22Rv1 (cell line): ENCODE data around the gene MYOC.
"Not testable (repeated sequence)": the region's sequence is repeated elsewhere in the genome, so short reads cannot be mapped to it uniquely, and the experiment has no call there.

Experiments
- H3K27ac ChIP-seq: fragments of 450-650 bp; 2 replicates; pipeline ENCODE4 v1.5.1; 2017
- ZFX ChIP-seq: fragments of 450-650 bp; IDR thresholded peaks from 2 replicates; pipeline ENCODE4 v1.6.1; 2017; ENCODE audit warnings: antibody characterized with exemption, borderline replicate concordance
- TF ChIP-seq, protein P1 (sequence below): fragments of 450-650 bp; IDR thresholded peaks from 2 replicates; pipeline ENCODE4 v1.5.1; 2017; ENCODE audit warnings: mild to moderate bottlenecking

The MYOC gene

GRCh38 chr1:171622152-171622462 lies 30.4 kb downstream of the MYOC start, which contains the start of gene MYOCOS:
Gene MYOCOS (plus strand): TSS chr1:171622243. CDS start chr1:171623884, 1,641 bp downstream.
- H3K27ac ChIP-seq, result no peak within 1 kb of the TSS
- no peak for TF ChIP-seq ZFX
- TF ChIP-seq, protein P1, sequence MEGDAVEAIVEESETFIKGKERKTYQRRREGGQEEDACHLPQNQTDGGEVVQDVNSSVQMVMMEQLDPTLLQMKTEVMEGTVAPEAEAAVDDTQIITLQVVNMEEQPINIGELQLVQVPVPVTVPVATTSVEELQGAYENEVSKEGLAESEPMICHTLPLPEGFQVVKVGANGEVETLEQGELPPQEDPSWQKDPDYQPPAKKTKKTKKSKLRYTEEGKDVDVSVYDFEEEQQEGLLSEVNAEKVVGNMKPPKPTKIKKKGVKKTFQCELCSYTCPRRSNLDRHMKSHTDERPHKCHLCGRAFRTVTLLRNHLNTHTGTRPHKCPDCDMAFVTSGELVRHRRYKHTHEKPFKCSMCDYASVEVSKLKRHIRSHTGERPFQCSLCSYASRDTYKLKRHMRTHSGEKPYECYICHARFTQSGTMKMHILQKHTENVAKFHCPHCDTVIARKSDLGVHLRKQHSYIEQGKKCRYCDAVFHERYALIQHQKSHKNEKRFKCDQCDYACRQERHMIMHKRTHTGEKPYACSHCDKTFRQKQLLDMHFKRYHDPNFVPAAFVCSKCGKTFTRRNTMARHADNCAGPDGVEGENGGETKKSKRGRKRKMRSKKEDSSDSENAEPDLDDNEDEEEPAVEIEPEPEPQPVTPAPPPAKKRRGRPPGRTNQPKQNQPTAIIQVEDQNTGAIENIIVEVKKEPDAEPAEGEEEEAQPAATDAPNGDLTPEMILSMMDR, result no peak

GRCh38 chr1:171616586-171616985 lies 35.9 kb downstream of the MYOC start:
- no peak overlapping the region for H3K27ac ChIP-seq
- TF ChIP-seq, protein P1, result no peak
- no peak for TF ChIP-seq ZFX

- not testable (repeated sequence) for H3K27ac ChIP-seq
These were observed 37.2 kb downstream of the MYOC start for GRCh38 chr1:171615122-171615906.

- H3K27ac ChIP-seq, result no peak overlapping the region
- TF ChIP-seq, protein P1, result no peak
- TF ChIP-seq ZFX, result no peak
These were observed 39.2 kb downstream of the MYOC start for GRCh38 chr1:171613282-171613681.

DNA sequence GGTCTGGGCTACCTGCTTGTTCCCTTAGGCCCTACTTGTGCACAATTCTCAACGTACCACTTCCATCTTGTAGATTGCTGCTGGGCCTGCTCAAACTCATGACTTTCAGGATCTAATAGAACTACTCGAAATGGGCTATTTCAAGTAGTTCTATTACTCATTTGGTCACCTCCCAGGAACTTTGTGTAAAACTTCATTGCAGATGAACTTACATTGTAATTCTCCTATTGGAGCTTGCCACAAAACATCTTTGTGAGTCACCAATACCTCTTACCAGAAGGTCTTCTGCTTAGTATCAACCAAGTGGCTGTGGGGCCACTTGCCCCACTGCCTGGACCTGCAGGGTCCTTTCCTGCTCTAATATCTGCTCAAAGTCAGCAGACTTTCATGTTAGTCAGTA lies 41.2 kb downstream of the MYOC start:
- TF ChIP-seq ZFX, result no peak
- no peak overlapping the region for H3K27ac ChIP-seq

- TF ChIP-seq, protein P1, result no peak
- TF ChIP-seq ZFX, result no peak
- H3K27ac ChIP-seq, result no peak overlapping the region
These were observed 42.1 kb downstream of the MYOC start for GRCh38 chr1:171610385-171610784.

DNA sequence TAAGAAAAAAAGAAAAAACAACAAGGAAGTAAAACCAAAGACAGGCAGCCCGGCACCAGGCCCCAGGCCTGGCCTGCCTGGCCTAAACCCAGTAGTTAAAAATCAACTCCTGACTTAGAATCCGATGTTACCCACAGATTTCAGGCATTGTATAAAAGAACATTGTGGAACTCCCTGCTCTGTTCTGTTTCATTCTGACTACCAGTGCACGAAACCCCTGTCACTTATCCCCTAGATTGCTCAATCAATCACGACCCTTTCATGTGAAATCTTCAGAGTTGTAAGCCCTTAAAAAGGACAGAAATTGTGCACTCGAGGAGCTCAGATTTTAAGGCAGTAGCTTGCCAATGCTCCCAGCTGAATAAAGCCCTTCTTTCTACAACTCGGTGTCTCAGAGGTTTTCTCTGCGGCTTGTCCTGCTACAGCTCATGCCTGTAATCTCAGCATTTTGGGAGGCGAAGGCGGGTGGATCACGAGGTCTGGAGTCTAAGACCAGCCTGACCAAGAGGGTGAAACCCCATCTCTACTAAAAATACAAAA lies 46.0 kb downstream of the MYOC start:
- no peak for TF ChIP-seq ZFX
- TF ChIP-seq, protein P1, result no peak
- no peak overlapping the region for H3K27ac ChIP-seq

- not testable (repeated sequence) for H3K27ac ChIP-seq
These were observed 49.4 kb downstream of the MYOC start for GRCh38 chr1:171603042-171603441.

- TF ChIP-seq, protein P1, result no peak
- no peak for TF ChIP-seq ZFX
- H3K27ac ChIP-seq, result no peak overlapping the region
These were observed 51.6 kb downstream of the MYOC start for GRCh38 chr1:171600862-171601261.

GRCh38 chr1:171600310-171600709 lies 52.2 kb downstream of the MYOC start:
- not testable (repeated sequence) for H3K27ac ChIP-seq
